ENCODE measurements around the gene DHX29. TPM values are rescaled to one million over a fixed set of nuclear protein-coding genes. Genes with fewer than 3 reads are reported as not detected.

Gene DHX29
- total RNA-seq, 4 donors from 2014 or later: 39.1 to 54.0 (median 47.0) TPM

DNA sequence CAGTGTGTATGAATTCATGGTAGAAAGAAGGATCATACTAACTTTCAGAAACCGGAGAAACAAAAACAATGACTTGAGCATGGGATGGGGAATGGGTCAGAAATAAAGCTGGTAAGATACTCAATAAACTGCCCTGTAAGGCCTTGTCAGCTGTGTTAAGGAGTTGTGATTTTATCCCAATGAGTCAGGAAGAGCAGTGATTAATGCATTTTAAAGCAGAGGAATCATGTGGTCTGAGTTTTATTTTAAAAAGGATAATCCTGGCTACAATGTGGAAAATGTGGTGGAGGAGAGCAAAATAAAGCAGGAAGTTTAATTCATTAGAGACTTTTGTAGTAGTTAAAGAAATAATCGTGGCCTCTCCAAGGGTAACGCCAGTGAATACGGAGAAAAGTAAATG is 28.7 kb downstream of the DHX29 start:
- DNase-seq: no peak
- WGBS, 2 donors: 90 to 93% methylated on average over 4 of the region's 4 CpGs
- H3K4me1 ChIP-seq: no peaks in the 10 kb centered on the region
- H3K36me3 ChIP-seq: peaks cover 44 to 70% of the 10 kb centered on the region in 2 donors
- TF ChIP-seq, protein P1, sequence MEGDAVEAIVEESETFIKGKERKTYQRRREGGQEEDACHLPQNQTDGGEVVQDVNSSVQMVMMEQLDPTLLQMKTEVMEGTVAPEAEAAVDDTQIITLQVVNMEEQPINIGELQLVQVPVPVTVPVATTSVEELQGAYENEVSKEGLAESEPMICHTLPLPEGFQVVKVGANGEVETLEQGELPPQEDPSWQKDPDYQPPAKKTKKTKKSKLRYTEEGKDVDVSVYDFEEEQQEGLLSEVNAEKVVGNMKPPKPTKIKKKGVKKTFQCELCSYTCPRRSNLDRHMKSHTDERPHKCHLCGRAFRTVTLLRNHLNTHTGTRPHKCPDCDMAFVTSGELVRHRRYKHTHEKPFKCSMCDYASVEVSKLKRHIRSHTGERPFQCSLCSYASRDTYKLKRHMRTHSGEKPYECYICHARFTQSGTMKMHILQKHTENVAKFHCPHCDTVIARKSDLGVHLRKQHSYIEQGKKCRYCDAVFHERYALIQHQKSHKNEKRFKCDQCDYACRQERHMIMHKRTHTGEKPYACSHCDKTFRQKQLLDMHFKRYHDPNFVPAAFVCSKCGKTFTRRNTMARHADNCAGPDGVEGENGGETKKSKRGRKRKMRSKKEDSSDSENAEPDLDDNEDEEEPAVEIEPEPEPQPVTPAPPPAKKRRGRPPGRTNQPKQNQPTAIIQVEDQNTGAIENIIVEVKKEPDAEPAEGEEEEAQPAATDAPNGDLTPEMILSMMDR (IDR thresholded peaks at IDR 0.05): no peak
- TF ChIP-seq POLR2A (IDR thresholded peaks at IDR 0.05): no peak
- intact Hi-C loops (cut with DNase I): no loop called here
- H3K27ac ChIP-seq: no peak overlapping the region
- no peaks in the 10 kb centered on the region for H3K9me3 ChIP-seq
- no peak overlapping the region for H3K4me3 ChIP-seq (replicated peaks in 1 of 3)
- no peaks in the 10 kb centered on the region for H3K27me3 ChIP-seq

DNA sequence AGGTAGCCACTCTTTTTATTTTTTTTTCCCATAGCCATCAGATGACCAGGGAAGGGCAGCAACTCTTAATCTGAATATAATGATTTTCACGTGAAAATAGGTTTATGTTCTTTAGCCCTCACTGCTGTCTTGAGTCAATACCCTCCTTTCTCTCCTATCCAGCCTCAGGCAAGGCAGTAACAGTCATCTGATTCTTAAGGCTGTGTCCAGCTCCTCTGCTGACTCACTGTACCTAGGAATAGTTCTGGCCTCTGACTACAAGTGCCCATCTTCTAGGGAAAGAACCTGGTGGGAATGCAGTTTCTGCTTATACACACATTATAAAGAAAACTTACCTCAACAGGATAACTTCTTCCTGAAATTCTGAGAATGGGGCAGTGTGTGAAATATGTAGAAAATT is 30.7 kb downstream of the DHX29 start:
- Histone ChIP-seq H3K27me3 (no peaks in the 10 kb centered on the region), H3K36me3 (peaks cover 42 to 67% of the 10 kb centered on the region in 2 donors), H3K9me3 (no peaks in the 10 kb centered on the region), H3K4me1 (no peaks in the 10 kb centered on the region), H3K27ac (no peak overlapping the region), H3K4me3 (replicated peaks in 1 of 3) (no peak overlapping the region)
- TF ChIP-seq POLR2A (IDR thresholded peaks at IDR 0.05): no peak
- TF ChIP-seq, protein P1 (IDR thresholded peaks at IDR 0.05): no peak
- WGBS, 2 donors: 94% methylated on average over 1 of the region's 1 CpG
- no peak for DNase-seq
- intact Hi-C loops (cut with DNase I): no loop called here

DNA sequence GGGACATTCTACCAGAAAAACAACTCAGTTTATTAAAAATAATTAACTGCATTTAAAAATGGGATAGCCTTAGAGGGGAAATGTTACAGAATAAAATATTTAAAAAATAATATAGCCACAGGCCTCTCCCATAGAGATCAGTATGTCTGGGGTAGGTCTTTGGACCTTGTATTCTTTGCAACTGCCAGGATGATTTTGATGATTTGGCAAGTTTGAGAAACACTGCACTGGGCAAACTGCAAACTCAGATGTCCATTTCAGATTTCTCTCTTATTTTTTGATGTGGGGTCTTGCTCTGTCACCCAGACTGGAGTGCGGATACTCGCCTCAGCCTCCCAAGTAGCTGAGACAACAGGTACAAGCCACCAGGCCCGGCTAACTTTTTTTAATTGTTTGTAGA is 49.2 kb downstream of the DHX29 start:
- no peak for TF ChIP-seq POLR2A (IDR thresholded peaks at IDR 0.05)
- TF ChIP-seq, protein P1 (IDR thresholded peaks at IDR 0.05): no peak
- Histone ChIP-seq H3K27me3 (no peaks in the 10 kb centered on the region), H3K4me3 (replicated peaks in 1 of 3) (no peak overlapping the region), H3K9me3 (no peaks in the 10 kb centered on the region), H3K4me1 (peaks cover 8 to 10% of the 10 kb centered on the region in 2 donors), H3K27ac (no peak overlapping the region), H3K36me3 (peaks cover 10 to 35% of the 10 kb centered on the region in 2 donors)
- DNase-seq: no peak
- intact Hi-C loops (cut with DNase I): no loop called here
- WGBS, 2 donors: 96 to 98% methylated on average over 3 of the region's 3 CpGs

DNA sequence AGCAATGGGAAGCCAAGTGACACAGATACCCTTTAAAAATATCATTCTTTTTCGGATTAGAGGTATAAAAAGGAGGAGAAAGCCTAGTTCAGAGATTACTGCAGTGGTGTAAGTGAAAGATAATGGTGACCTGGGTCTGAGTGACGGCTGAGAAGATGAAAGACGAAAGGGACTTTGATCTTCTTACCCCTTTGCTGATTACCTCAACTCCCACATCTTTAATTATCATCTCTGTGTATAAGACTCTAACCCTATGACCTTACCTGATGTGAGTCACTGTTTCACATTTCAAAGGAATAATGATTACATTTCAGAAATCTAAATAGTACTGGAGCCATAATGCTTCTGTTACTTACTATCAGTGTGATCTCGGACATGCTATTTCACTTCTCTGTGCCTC is 52.7 kb downstream of the DHX29 start:
- Histone ChIP-seq H3K27me3 (no peaks in the 10 kb centered on the region), H3K27ac (no peak overlapping the region), H3K36me3 (peaks cover 0 to 20% of the 10 kb centered on the region in 2 donors), H3K9me3 (no peaks in the 10 kb centered on the region), H3K4me1 (peaks cover 8 to 10% of the 10 kb centered on the region in 2 donors), H3K4me3 (replicated peaks in 1 of 3) (no peak overlapping the region)
- TF ChIP-seq POLR2A (IDR thresholded peaks at IDR 0.05): no peak
- TF ChIP-seq, protein P1 (IDR thresholded peaks at IDR 0.05): no peak
- DNase-seq: no peak
- intact Hi-C loops (cut with DNase I): no loop called here
- WGBS, 2 donors: 94 to 97% methylated on average over 4 of the region's 4 CpGs

DNA sequence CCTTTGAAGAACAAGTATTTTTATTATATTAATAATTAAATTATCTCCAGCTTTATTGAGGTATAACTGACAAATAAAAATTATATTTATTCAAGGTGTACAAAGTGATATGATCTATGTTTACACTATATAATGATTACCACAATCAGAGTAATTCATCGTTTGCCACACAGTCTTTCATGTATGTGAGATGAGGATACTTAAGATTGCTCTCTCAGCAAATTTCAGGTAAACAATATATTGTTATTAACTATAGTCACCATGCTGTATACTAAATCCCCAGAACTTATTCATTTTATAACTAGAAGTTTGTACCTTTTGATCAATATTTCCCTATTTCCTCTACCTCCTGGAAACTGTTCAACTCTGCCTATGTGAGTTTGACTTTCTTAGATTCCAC is 57.4 kb downstream of the DHX29 start:
- TF ChIP-seq POLR2A (IDR thresholded peaks at IDR 0.05): no peak
- TF ChIP-seq, protein P1 (IDR thresholded peaks at IDR 0.05): no peak
- Histone ChIP-seq H3K4me3 (replicated peaks in 1 of 3) (no peak overlapping the region), H3K27me3 (no peaks in the 10 kb centered on the region), H3K4me1 (no peaks in the 10 kb centered on the region), H3K27ac (no peak overlapping the region), H3K9me3 (no peaks in the 10 kb centered on the region), H3K36me3 (no peaks in the 10 kb centered on the region)
- intact Hi-C loops (cut with DNase I): no loop called here
- WGBS, 2 donors: 87 to 93% methylated on average over 1 of the region's 1 CpG
- DNase-seq: no peak

All from thyroid gland (tissue), 4 donors.